GM21381 (cell line): ENCODE results near the gene CBLN1.

ENCODE experiments used
- ATAC-seq: cut with Tn5 transposase; IDR thresholded peaks from one replicate; pipeline ENCODE4 v1.9.1; 2021; ENCODE audit warnings: mild to moderate bottlenecking, moderate library complexity; ENCODE audit not compliant: unreplicated experiment

The CBLN1 gene

GRCh38 chr16:49281480-49281842 is at the start of gene CBLN1:
CBLN1 (minus strand) TSS chr16:49281838; CDS start chr16:49281465, 373 bp downstream.
- ATAC-seq = no peak

GRCh38 chr16:49330562-49331201 is 49.0 kb upstream of the CBLN1 start:
- ATAC-seq = no peak

GRCh38 chr16:49328325-49328724 is 46.7 kb upstream of the CBLN1 start:
- ATAC-seq = no peak

GRCh38 chr16:49327466-49327865 is 45.8 kb upstream of the CBLN1 start:
- ATAC-seq = no peak

GRCh38 chr16:49324703-49325102 is 43.1 kb upstream of the CBLN1 start:
- no peak for ATAC-seq

GRCh38 chr16:49315602-49316001 is 34.0 kb upstream of the CBLN1 start:
- ATAC-seq = no peak

- no peak for ATAC-seq
These were observed 30.8 kb upstream of the CBLN1 start for GRCh38 chr16:49312389-49312985.

GRCh38 chr16:49311823-49312222 is 30.2 kb upstream of the CBLN1 start:
- ATAC-seq = no peak

- no peak for ATAC-seq
These were observed 25.5 kb upstream of the CBLN1 start for GRCh38 chr16:49307176-49307575.

GRCh38 chr16:49305406-49305805 is 23.8 kb upstream of the CBLN1 start:
- ATAC-seq = no peak

GRCh38 chr16:49292413-49292812 is 10.8 kb upstream of the CBLN1 start:
- ATAC-seq = no peak

GRCh38 chr16:49287572-49287971 is 5.9 kb upstream of the CBLN1 start:
- no peak for ATAC-seq

GRCh38 chr16:49284962-49285361 is 3.3 kb upstream of the CBLN1 start:
- ATAC-seq = no peak

GRCh38 chr16:49283376-49284049 is 1.9 kb upstream of the CBLN1 start:
- ATAC-seq = no peak

GRCh38 chr16:49282690-49283375 is 1.2 kb upstream of the CBLN1 start:
- ATAC-seq = no peak

- peak; percentile 78 for ATAC-seq
These were observed 405 bp upstream of the CBLN1 start for GRCh38 chr16:49281843-49282642.

GRCh38 chr16:49280841-49281371 is 732 bp downstream of the CBLN1 start:
- no peak for ATAC-seq

GRCh38 chr16:49280105-49280741 is 1.4 kb downstream of the CBLN1 start:
- no peak for ATAC-seq

GRCh38 chr16:49278944-49279725 is 2.5 kb downstream of the CBLN1 start:
- no peak for ATAC-seq

GRCh38 chr16:49278567-49278827 is 3.1 kb downstream of the CBLN1 start:
- no peak for ATAC-seq
